Measurements from ENCODE around the gene GDAP2. TPM values are rescaled to one million over a fixed set of nuclear protein-coding genes. Genes with fewer than 3 reads are reported as not detected.
A peak's percentile ranks its signal among the peaks of the same experiment; 100 is the strongest.

The GDAP2 gene
- total RNA-seq, 1 donor from 2014 or later = 20.8 TPM

- no peak for TF ChIP-seq CTCF (IDR thresholded peaks at IDR 0.05; ENCODE audit: insufficient read depth, low read length, severe bottlenecking)
- H3K36me3 ChIP-seq (ENCODE audit: control insufficient read depth, insufficient read depth, low read length) = no peaks in the 10 kb centered on the region
- DNase-seq (ENCODE audit: low read depth) (no peak), FAIRE-seq (no peak)
- no peak overlapping the region for H3K4me3 ChIP-seq (ENCODE audit: low read depth, low read length)
- no peaks in the 10 kb centered on the region for H3K27me3 ChIP-seq (ENCODE audit: control insufficient read depth, insufficient read depth, low read length)
Measured at GRCh38 chr1:117836069-117836468, 93.4 kb downstream of the GDAP2 start.

- Histone ChIP-seq H3K4me3 (ENCODE audit: low read depth, low read length) (no peak overlapping the region), H3K36me3 (ENCODE audit: control insufficient read depth, insufficient read depth, low read length) (no peaks in the 10 kb centered on the region), H3K27me3 (ENCODE audit: control insufficient read depth, insufficient read depth, low read length) (no peaks in the 10 kb centered on the region)
- no peak for DNase-seq (ENCODE audit: low read depth)
- TF ChIP-seq CTCF (IDR thresholded peaks at IDR 0.05; ENCODE audit: insufficient read depth, low read length, severe bottlenecking) = no peak
- FAIRE-seq = no peak
Measured at GRCh38 chr1:117834416-117834815, 95.0 kb downstream of the GDAP2 start.

GRCh38 chr1:117832453-117832852 lies 97.0 kb downstream of the GDAP2 start:
- FAIRE-seq (no peak), DNase-seq (ENCODE audit: low read depth) (no peak)
- no peaks in the 10 kb centered on the region for H3K27me3 ChIP-seq (ENCODE audit: control insufficient read depth, insufficient read depth, low read length)
- TF ChIP-seq CTCF (IDR thresholded peaks at IDR 0.05; ENCODE audit: insufficient read depth, low read length, severe bottlenecking) = no peak
- no peak overlapping the region for H3K4me3 ChIP-seq (ENCODE audit: low read depth, low read length)
- no peaks in the 10 kb centered on the region for H3K36me3 ChIP-seq (ENCODE audit: control insufficient read depth, insufficient read depth, low read length)

GRCh38 chr1:117830222-117830621 lies 99.2 kb downstream of the GDAP2 start:
- Histone ChIP-seq H3K27me3 (ENCODE audit: control insufficient read depth, insufficient read depth, low read length) (no peaks in the 10 kb centered on the region), H3K36me3 (ENCODE audit: control insufficient read depth, insufficient read depth, low read length) (no peaks in the 10 kb centered on the region), H3K4me3 (ENCODE audit: low read depth, low read length) (no peak overlapping the region)
- DNase-seq (ENCODE audit: low read depth) (no peak), FAIRE-seq (no peak)
- TF ChIP-seq CTCF (IDR thresholded peaks at IDR 0.05; ENCODE audit: insufficient read depth, low read length, severe bottlenecking) = no peak

- FAIRE-seq = no peak
- no peak overlapping the region for H3K4me3 ChIP-seq (ENCODE audit: low read depth, low read length)
- no peak for DNase-seq (ENCODE audit: low read depth)
- no peak for TF ChIP-seq CTCF (IDR thresholded peaks at IDR 0.05; ENCODE audit: insufficient read depth, low read length, severe bottlenecking)
- H3K27me3 ChIP-seq (ENCODE audit: control insufficient read depth, insufficient read depth, low read length) = no peaks in the 10 kb centered on the region
- H3K36me3 ChIP-seq (ENCODE audit: control insufficient read depth, insufficient read depth, low read length) = no peaks in the 10 kb centered on the region
Measured at GRCh38 chr1:117828201-117828600, 101.2 kb downstream of the GDAP2 start.

- H3K27me3 ChIP-seq (ENCODE audit: control insufficient read depth, insufficient read depth, low read length) = no peaks in the 10 kb centered on the region
- peak; percentile 94 for DNase-seq (ENCODE audit: low read depth)
- no peak for TF ChIP-seq CTCF (IDR thresholded peaks at IDR 0.05; ENCODE audit: insufficient read depth, low read length, severe bottlenecking)
- no peak for FAIRE-seq
- no peak overlapping the region for H3K4me3 ChIP-seq (ENCODE audit: low read depth, low read length)
- no peaks in the 10 kb centered on the region for H3K36me3 ChIP-seq (ENCODE audit: control insufficient read depth, insufficient read depth, low read length)
Measured at GRCh38 chr1:117826540-117827078, 102.8 kb downstream of the GDAP2 start.

Measured in bronchial epithelial cell (primary cell).